Gastroesophageal sphincter (tissue), 3 donors: Measurements from ENCODE around the gene JARID2.

Experiments
- EP300 ChIP-seq: sonication (generic); formaldehyde crosslinking; IDR thresholded peaks from one replicate; pipeline ENCODE4 v1.6.1; 2017; ENCODE audit warnings: antibody characterized with exemption, mild to moderate bottlenecking
- POLR2A ChIP-seq, 2 donors: fragments of 450-650 bp; IDR thresholded peaks; one replicate each; pipeline ENCODE4 v1.6.1; 2017; ENCODE audit warnings: antibody characterized with exemption in 2 of 2, mild to moderate bottlenecking in 2 of 2, moderate library complexity in 1 of 2
- POLR2AphosphoS5 ChIP-seq: sonication (generic); formaldehyde crosslinking; IDR thresholded peaks from one replicate; pipeline ENCODE4 v1.6.1; 2017; ENCODE audit warnings: antibody characterized with exemption
- TF ChIP-seq, protein P1 (sequence below), 4 experiments: fragments of 200-600 bp in 2 of 4; fragments of 450-650 bp in 2 of 4; sonication (generic) in 1 of 4; IDR thresholded peaks; one replicate each; pipeline ENCODE4 v1.5.1; 2017 to 2019; ENCODE audit warnings: antibody characterized with exemption in 4 of 4, mild to moderate bottlenecking in 2 of 4, moderate library complexity in 2 of 4

GRCh38 chr6:15310680-15311079 is 64.8 kb downstream of the JARID2 start:
- TF ChIP-seq, protein P1, sequence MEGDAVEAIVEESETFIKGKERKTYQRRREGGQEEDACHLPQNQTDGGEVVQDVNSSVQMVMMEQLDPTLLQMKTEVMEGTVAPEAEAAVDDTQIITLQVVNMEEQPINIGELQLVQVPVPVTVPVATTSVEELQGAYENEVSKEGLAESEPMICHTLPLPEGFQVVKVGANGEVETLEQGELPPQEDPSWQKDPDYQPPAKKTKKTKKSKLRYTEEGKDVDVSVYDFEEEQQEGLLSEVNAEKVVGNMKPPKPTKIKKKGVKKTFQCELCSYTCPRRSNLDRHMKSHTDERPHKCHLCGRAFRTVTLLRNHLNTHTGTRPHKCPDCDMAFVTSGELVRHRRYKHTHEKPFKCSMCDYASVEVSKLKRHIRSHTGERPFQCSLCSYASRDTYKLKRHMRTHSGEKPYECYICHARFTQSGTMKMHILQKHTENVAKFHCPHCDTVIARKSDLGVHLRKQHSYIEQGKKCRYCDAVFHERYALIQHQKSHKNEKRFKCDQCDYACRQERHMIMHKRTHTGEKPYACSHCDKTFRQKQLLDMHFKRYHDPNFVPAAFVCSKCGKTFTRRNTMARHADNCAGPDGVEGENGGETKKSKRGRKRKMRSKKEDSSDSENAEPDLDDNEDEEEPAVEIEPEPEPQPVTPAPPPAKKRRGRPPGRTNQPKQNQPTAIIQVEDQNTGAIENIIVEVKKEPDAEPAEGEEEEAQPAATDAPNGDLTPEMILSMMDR (IDR thresholded peaks at IDR 0.05), result no peak
- TF ChIP-seq POLR2A (IDR thresholded peaks at IDR 0.05) (no peak), EP300 (no peak), POLR2AphosphoS5 (no peak)
